GM13977 (cell line): ENCODE measurements around the gene CFP.
"Not testable (repeated sequence)": the region's sequence is repeated elsewhere in the genome, so short reads cannot be mapped to it uniquely, and the experiment has no call there.

Source experiments
- DNase-seq: peaks from one replicate; pipeline ENCODE4 v3.0.0; 2012; ENCODE audit warnings: low spot score
- in situ Hi-C: fragments of 300-500 bp; cut with MboI; formaldehyde crosslinking; loops from one replicate; pipeline ENCODE4 v1.12.0; 2022; ENCODE audit warnings: low sequenced_read_pairs, low pct_unique_long_range_greater_than_20kb, mixed read lengths, inconsistent platforms; ENCODE audit not compliant: unreplicated experiment
- TF ChIP-seq, protein P1 (sequence below): IDR thresholded peaks from 2 replicates; pipeline ENCODE4 v1.5.1; 2012; ENCODE audit warnings: mild to moderate bottlenecking, control low read depth; ENCODE audit not compliant: insufficient read depth; ENCODE audit errors: extremely low read depth, missing control alignments

The CFP gene

DNA sequence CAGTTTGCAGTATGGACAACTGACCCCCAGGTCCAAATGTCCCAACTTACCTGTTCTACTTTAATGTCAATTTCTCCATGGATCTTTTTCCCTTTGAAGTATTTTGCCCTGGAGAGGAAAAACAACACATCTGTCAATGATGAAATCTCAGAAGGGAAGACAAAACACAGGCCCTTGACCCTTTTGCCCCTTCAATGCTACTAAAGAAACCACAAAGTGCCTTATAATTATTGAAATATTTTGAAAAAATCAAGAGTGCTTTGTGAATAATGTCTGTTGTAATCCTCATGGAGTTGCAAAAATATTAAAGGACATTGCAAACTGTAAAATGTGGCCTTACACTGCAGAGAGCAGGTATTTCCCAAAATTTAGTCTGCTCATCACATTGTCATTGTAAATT lies 22.6 kb downstream of the CFP start:
- DNase-seq: no peak
- in situ Hi-C loops: no loop called here

GRCh38 chrX:47605024-47605423 lies 24.7 kb downstream of the CFP start:
- in situ Hi-C loops: no loop called here
- TF ChIP-seq, protein P1, sequence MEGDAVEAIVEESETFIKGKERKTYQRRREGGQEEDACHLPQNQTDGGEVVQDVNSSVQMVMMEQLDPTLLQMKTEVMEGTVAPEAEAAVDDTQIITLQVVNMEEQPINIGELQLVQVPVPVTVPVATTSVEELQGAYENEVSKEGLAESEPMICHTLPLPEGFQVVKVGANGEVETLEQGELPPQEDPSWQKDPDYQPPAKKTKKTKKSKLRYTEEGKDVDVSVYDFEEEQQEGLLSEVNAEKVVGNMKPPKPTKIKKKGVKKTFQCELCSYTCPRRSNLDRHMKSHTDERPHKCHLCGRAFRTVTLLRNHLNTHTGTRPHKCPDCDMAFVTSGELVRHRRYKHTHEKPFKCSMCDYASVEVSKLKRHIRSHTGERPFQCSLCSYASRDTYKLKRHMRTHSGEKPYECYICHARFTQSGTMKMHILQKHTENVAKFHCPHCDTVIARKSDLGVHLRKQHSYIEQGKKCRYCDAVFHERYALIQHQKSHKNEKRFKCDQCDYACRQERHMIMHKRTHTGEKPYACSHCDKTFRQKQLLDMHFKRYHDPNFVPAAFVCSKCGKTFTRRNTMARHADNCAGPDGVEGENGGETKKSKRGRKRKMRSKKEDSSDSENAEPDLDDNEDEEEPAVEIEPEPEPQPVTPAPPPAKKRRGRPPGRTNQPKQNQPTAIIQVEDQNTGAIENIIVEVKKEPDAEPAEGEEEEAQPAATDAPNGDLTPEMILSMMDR: no peak
- DNase-seq: no peak

More for the DNA sequence above, 22.6 kb downstream of the CFP start:
- TF ChIP-seq, protein P1: no peak

GRCh38 chrX:47603125-47603524 lies 26.6 kb downstream of the CFP start:
- DNase-seq, in situ Hi-C loops: not testable (repeated sequence)

- DNase-seq: no peak
- in situ Hi-C loops: no loop called here
- TF ChIP-seq, protein P1: no peak
Observed at GRCh38 chrX:47597222-47597621, 32.5 kb downstream of the CFP start.

DNA sequence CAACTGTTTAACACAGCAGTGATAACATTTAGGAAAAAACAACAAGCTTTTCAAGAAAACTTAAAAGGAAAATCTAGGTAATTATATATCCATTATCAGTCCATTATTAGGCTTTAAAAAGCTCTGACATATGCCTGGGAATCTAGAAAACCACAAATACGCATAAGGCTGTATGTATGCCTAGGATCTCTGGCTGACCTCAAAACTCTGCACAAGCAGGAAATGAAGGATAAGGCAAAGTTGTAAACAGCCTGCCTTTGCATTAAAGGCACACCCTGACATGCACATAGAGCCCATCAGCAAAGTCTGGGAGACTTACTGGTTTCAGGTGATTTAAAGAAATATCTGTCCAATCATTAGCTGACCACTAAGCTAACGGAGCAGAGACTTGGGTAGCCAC lies 33.5 kb downstream of the CFP start:
- TF ChIP-seq, protein P1: no peak
- in situ Hi-C loops: no loop called here
- no peak for DNase-seq

GRCh38 chrX:47595716-47596251 lies 33.9 kb downstream of the CFP start:
- in situ Hi-C loops: no loop called here
- no peak for DNase-seq
- TF ChIP-seq, protein P1: no peak

DNA sequence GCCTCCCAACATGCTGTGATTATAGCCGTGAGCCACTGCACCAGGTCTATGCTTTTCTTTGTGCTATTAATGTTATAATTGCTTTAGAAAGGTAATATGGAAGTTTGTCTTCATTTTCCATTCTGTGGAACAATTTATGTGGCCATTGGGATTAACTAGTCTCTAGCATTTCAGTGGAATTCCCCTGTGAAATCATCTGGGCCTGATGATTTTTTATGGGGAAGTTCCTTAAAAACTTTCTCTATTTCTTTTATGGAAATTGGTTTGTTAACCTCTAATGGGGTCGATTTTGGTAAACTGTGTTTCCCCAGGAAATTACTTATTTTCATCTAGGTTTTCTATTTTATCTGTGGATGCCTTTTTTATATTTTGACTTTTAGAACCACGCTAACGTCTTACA lies 36.2 kb downstream of the CFP start:
- no peak for DNase-seq
- TF ChIP-seq, protein P1: no peak
- in situ Hi-C loops: no loop called here
